HPDE6-E6E7 (cell line): Measurements from ENCODE around the gene MVK.

ENCODE experiments used
- DNase-seq: peaks from one replicate; pipeline ENCODE4 v3.0.0; 2011; ENCODE audit warnings: missing footprints; ENCODE audit errors: extremely low spot score

Gene MVK

DNA sequence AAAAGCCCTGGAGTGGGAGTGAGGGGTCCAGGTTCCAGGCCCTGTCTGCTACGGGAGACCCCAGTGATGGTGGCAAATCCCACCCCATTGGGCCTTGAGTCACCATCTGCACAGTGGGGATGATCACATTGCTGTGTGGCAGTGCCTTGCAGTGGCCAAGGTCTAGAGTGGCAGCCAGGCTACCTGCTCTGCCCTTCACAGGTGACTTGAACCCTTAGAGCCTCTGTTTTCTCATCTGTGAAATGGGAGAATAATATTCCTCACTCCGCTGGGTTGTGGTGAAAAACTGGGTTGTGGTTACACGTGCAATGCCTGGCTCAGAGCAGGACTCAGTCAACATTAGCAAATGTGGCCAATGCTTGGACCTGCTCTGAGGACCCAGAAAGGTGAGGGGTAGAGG lies 58.2 kb downstream of the MVK start:
- no peak for DNase-seq

DNA sequence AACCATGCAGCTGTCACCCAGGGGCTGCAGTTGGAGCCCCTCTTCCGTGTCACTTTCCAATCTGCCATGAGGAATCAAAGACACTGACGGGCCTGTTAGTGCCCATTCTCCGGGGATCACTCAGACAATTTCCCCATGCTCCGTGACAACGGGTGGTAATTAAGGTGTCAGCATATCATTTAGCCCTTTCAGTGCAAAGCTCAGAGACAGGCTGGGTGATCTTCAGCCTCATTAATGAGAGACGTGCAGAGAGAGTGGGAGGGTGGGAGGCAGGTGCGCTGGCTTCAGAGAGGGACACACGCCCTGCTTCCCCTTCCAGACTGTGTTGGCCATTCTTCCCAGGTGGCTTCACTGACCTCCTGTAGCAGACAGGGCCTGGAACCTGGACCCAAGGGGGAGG lies 58.7 kb downstream of the MVK start:
- no peak for DNase-seq

DNA sequence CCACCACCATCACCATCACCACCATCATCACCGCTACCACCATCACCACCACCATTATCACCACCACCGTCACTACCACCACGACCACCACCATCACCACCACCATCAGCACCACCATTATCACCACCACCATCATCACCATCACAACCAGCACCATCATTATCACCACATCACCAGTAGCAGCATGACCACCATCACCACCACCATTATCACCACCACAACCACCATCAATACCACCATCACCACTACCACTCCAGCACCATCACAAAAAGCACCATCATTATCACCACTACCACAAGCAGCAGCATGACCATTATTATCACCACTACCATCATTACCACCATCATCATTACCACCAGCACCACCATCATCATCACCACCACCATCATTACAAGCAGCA lies 62.1 kb downstream of the MVK start:
- DNase-seq = no peak

DNA sequence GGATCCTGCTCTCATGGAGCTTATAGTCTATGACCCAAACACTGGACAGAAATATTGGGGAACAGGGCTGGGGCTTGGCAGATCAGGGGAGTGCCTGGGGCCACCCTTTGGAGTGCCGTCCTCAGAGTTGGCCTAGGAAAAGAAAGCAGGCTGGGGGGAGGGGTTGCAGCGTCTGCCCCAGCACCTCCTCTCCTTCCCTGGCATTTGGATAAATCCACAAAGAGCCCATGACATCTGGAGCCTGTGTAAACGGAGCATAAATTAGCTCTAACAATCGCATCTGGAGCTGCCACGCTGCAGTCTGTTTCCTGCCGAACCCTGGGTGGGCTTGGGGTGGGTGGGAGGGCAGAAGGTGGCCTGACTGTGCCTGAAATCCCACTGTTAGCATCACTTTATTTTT lies 63.8 kb downstream of the MVK start:
- no peak for DNase-seq

DNA sequence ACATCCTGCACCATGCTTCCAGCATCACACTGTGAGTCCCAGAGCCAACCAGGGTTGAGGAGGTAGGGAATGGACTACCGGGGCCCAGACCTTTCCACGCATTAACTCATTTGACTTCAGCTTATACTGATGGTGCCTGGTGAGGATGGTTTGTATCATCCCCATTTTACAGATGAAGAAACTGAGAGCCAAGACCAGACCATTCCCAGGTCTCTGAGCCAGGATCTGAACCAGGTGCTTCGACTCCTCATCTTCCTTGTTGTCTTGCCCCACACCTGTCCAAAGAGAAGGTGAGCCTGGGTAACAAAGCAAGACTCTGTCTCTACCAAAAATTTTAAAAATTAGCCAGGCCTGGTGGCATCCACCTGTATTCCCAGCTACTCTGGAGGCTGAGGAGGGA lies 64.4 kb downstream of the MVK start:
- no peak for DNase-seq

DNA sequence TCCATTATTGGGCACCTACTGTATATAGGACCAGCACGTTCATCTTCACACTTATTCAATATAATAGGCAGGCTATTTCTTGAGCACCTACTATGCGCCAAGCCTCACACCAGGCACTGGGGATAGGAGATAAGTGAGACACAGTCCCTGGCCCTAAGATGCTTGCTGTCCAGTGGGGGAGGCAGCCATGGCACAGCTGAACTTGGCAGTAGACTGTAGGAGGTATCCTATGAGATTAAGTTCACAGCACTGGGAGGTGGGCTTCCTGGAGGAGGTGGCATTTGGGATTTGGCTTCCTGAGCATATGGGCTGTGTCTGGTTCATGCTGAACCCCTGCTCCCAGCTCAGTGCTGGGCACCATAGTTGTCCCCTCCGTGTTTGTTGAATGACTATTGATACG lies 65.1 kb downstream of the MVK start:
- DNase-seq = no peak

DNA sequence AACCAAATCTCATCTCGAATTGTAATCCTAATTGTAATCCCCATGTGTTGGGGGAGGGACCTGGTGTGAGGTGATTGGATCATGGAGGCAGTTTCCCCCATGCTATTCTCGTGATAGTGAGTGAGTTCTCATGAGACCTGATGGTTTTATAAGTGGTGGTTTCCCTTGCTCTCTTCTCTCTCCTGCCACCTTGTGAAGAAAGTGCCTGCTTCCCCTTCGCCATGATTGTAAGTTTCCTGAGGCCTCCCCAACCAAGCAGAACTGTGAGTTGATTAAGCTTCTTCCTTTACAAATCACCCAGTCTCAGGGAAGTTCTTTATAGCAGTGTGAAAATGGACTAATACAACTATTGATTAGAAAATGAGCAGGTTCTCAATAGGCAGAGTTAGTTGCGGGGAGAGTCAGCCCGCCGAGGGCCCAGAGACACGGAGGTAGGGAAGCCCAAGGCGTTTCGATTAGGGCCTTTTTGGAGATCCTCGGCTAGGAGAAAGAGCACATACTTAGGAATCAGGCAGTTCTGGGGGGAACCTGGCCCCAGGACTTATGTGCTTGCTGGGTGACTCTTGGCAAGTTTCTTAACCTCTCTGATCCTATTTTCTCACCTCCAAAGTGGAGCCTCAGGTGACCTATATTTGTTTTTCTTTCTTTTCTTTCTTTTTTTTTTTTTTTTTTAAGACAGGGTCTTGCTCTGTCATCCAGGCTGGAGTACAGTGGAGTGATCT lies 65.7 kb downstream of the MVK start:
- no peak for DNase-seq

DNA sequence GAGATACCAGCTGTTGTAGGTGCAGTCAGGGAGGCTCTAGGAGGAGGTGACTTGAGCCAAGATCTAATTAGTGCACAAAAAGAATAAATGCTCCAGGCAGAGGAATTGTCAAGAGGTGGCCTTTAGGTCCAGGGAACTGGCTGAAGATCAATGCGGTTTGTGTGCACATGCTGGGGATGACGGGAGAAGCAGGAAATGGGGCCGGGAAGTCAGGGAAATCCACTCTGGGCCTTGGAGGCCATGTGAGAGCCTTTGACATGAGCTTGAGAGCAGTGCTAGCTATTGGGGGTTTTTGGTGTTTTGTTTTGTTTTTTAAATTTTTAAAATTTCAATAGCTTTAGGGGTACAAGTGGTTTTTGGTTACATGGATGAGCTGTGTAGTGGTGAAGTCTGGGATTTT lies 67.4 kb downstream of the MVK start:
- DNase-seq = no peak

DNA sequence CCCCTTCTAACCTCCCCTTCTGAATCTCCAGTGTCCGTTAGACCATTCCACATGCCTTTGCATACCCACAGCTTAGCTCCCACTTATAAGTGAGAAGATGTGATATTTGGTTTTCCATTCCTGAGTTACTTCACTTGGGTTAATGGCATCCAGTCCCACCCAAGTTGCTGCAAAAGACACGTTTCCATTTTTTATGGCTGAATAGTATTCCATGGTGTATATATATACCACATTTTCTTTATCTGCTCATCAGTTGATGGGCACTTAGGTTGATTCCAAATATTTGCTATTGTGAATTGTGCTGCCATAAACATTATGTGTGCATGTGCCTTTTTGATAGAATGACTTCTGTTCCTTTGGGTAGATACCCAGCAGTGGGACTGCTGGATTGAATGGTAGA lies 67.8 kb downstream of the MVK start:
- no peak for DNase-seq

DNA sequence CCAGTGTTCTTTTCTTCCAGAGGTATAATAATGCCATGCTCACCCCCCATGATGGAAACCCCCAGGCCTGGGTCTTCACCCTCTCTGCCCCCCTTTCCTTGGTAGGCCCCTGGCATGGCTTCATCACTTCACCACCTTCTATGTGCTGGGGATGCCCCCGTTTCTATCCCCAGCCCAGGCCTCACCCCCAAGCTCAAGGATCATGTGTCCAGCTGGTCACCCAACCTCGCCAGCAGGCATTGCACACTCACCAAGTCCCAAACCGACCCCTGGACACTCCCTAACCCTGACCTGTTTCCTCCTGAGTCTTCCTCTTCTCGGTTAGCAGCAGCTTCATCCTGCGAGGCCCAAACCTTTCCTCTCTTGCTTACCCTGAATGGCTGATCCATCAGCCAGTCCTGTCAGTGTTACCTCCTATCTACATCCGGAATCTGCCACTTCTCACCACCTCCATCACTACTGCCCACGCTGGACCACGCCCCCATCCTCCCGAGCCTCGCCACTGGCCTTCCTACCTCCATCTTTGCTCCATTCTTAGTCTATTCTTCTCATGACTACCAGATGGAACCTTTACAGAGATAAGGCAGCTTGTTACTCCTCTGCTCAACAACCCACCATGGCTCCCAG lies 69.0 kb downstream of the MVK start:
- DNase-seq = no peak

DNA sequence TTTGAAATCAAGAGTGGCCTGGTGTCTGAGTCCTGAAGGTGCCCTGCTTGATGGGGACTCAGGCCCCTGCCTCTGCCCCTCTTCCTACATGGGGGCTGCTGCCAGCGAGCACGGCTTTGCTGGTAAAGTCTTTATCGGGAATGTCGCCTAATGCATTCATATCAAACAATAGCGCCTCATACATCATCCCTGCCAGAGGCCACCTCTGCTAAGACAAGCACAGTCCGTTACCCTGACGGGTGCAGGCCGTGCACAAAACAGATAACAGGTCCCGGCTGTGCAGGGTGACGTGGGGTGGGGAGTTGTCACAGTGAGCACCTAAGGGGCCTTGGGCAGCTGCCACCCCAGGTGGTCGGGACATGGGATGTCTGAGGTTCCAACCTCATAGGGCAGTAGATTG lies 71.6 kb downstream of the MVK start:
- DNase-seq = no peak

DNA sequence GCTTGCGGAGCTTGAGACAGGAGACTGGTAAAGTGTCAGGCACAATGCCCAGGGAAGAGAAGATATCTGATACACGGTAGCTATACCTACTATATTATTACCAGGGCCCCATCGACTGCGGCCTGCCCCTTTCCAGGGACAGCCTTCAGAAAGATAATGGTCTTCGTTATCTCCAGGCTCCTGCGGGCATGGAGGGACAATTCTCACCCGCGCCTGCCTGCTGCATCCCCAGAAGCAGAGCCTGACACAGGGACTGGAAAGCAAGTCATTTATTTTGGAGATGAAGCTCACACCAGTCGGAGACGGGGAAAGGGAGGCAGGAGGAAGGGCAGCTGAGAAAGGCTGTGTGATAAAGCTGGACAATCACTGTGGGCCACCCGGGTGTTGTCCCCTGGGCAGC lies 72.1 kb downstream of the MVK start:
- no peak for DNase-seq
